A549 (cell line): ENCODE data around the gene PARVB. TPM values are rescaled to one million over a fixed set of nuclear protein-coding genes. Genes with fewer than 3 reads are reported as not detected.

Source experiments
- ATAC-seq, 2 experiments: fragments of 200-7000 bp in 1 of 2; fragments of >200 bp in 1 of 2; cut with Nextera tagmentation in 1 of 2; cut with Tn5 transposase in 1 of 2; 3 replicates each; pipeline versions ENCODE4 v1.8.0 to v1.9.1; 2018 to 2020; ENCODE audit warnings: mild to moderate bottlenecking in 1 of 2, moderate library complexity in 1 of 2
- CTCF ChIA-PET: fragments of 300-600 bp; sonication (Branson Sonifier 250); formaldehyde crosslinking; extraction: SDS; loops from one replicate; lab custom pipeline; 2021; ENCODE audit warnings: antibody characterized with exemption, inconsistent platforms; lab: Yijun Ruan, JAX
- POLR2A ChIA-PET: fragments of 350-600 bp; formaldehyde crosslinking; extraction: SDS; loops from one replicate; lab custom pipeline; 2021; ENCODE audit warnings: antibody characterized with exemption, inconsistent platforms; lab: Yijun Ruan, JAX
- DNase-seq, 2 experiments: peaks; one replicate each; pipeline versions ENCODE4 v3.0.0 to v3.0.0-alpha.2; 2011 to 2016; ENCODE audit warnings: low read depth in 1 of 2, low spot score in 1 of 2
- FAIRE-seq: peaks from 2 replicates; lab custom pipeline; 2011; peaks lifted over from hg19 to GRCh38; lab: Jason Lieb, UNC
- H3K27ac ChIP-seq, 2 experiments: fragments of >200 bp; sonication (Bioruptor Twin); formaldehyde crosslinking; 3 replicates each; pipeline ENCODE4 v1.5.1; 2016 to 2017
- H3K4me1 ChIP-seq: fragments of >200 bp; sonication (Bioruptor Twin); formaldehyde crosslinking; 3 replicates; pipeline ENCODE4 v1.6.1; 2016
- H3K4me2 ChIP-seq: fragments of >200 bp; sonication (Bioruptor Twin); formaldehyde crosslinking; 3 replicates; pipeline ENCODE4 v1.6.1; 2016
- H3K4me3 ChIP-seq: fragments of >200 bp; sonication (Bioruptor Twin); formaldehyde crosslinking; 3 replicates; pipeline ENCODE4 v1.5.1; 2016
- H3K9me3 ChIP-seq: fragments of >200 bp; sonication (Bioruptor Twin); formaldehyde crosslinking; 3 replicates; pipeline ENCODE4 v1.6.1; 2016
- BHLHE40 ChIP-seq: IDR thresholded peaks from 2 replicates; pipeline ENCODE4 v1.6.1; 2012; ENCODE audit warnings: low read depth, low read length, inconsistent platforms
- CBX2 ChIP-seq: fragments of 200-600 bp; sonication (generic); IDR thresholded peaks from 2 replicates; pipeline ENCODE4 v1.6.1; 2016; ENCODE audit warnings: low read depth, mild to moderate bottlenecking, borderline replicate concordance
- CHD4 ChIP-seq: fragments of 200-600 bp; sonication (generic); IDR thresholded peaks from 2 replicates; pipeline ENCODE4 v1.6.1; 2016; ENCODE audit warnings: antibody characterized with exemption, mild to moderate bottlenecking, borderline replicate concordance
- EHMT2 ChIP-seq: fragments of 200-600 bp; sonication (generic); IDR thresholded peaks from 2 replicates; pipeline ENCODE4 v1.6.1; 2016; ENCODE audit warnings: antibody characterized with exemption, low read depth, mild to moderate bottlenecking, moderate library complexity
- EP300 ChIP-seq, 2 experiments: fragments of >200 bp; sonication (Bioruptor Twin); formaldehyde crosslinking; IDR thresholded peaks; 2 replicates in 1 of 2; 3 replicates in 1 of 2; pipeline ENCODE4 v1.6.1; 2016 to 2017
- ESRRA ChIP-seq: fragments of 150-350 bp; IDR thresholded peaks from 2 replicates; pipeline ENCODE4 v1.6.1; 2014; ENCODE audit warnings: mild to moderate bottlenecking, low read length, borderline replicate concordance
- HOXA7 ChIP-seq: fragments of 250-450 bp; sonication (Bioruptor Pico); IDR thresholded peaks from 2 replicates; pipeline ENCODE4 v1.5.0; 2020; ENCODE audit warnings: mild to moderate bottlenecking, moderate library complexity
- JUN ChIP-seq, 2 experiments: fragments of >200 bp; sonication (Bioruptor Twin); formaldehyde crosslinking; IDR thresholded peaks; 2 replicates in 1 of 2; 3 replicates in 1 of 2; pipeline ENCODE4 v1.6.1; 2016 to 2017
- JUNB ChIP-seq: fragments of >200 bp; sonication (Bioruptor Twin); formaldehyde crosslinking; IDR thresholded peaks from 2 replicates; pipeline ENCODE4 v1.6.1; 2016
- KDM1A ChIP-seq: fragments of 200-600 bp; sonication (generic); IDR thresholded peaks from 2 replicates; pipeline ENCODE4 v1.6.1; 2016; ENCODE audit warnings: low read depth, mild to moderate bottlenecking
- NFE2L2 ChIP-seq: fragments of 150-350 bp; conservative IDR thresholded peaks from 2 replicates; pipeline ENCODE4 v1.6.1; 2014; ENCODE audit warnings: low read length
- NPAS2 ChIP-seq: fragments of 250-450 bp; sonication (Bioruptor Pico); IDR thresholded peaks from 2 replicates; pipeline ENCODE4 v1.8.0; 2022; ENCODE audit warnings: mild to moderate bottlenecking, moderate library complexity, borderline replicate concordance
- NR3C1 ChIP-seq: fragments of >200 bp; sonication (Bioruptor Twin); formaldehyde crosslinking; IDR thresholded peaks from 3 replicates; pipeline ENCODE4 v1.6.1; 2017
- RAD21 ChIP-seq, 2 experiments: fragments of >200 bp in 1 of 2; sonication (Bioruptor Twin) in 1 of 2; formaldehyde crosslinking in 1 of 2; IDR thresholded peaks in 1 of 2; conservative IDR thresholded peaks in 1 of 2; 2 replicates in 1 of 2; 3 replicates in 1 of 2; pipeline ENCODE4 v1.6.1; 2012 to 2018; ENCODE audit warnings: inconsistent platforms in 1 of 2
- RARB ChIP-seq: fragments of 250-450 bp; sonication (Bioruptor Pico); IDR thresholded peaks from 2 replicates; pipeline ENCODE4 v1.8.0; 2021; ENCODE audit warnings: mild to moderate bottlenecking, moderate library complexity
- SREBF2 ChIP-seq: fragments of 450-650 bp; IDR thresholded peaks from 2 replicates; pipeline ENCODE4 v1.6.1; 2014; ENCODE audit warnings: mild to moderate bottlenecking, moderate library complexity
- TFCP2L1 ChIP-seq: fragments of 250-450 bp; sonication (Bioruptor Pico); IDR thresholded peaks from 2 replicates; pipeline ENCODE4 v1.5.0; 2021; ENCODE audit warnings: mild to moderate bottlenecking
- ZNF302 ChIP-seq: fragments of 250-450 bp; sonication (Bioruptor Pico); IDR thresholded peaks from 2 replicates; pipeline ENCODE4 v1.9.0; 2021; ENCODE audit warnings: inconsistent platforms, mild to moderate bottlenecking, moderate library complexity
- ZSCAN20 ChIP-seq: fragments of 250-450 bp; sonication (Bioruptor Pico); IDR thresholded peaks from 2 replicates; pipeline ENCODE4 v1.8.0; 2022; ENCODE audit warnings: mild to moderate bottlenecking, moderate library complexity
- WGBS: methylation state at CpG from one replicate; pipeline ENCODE4 v1.1.6; 2017; ENCODE audit errors: missing lambda C conversion rate; 5-methylcytosine and 5-hydroxymethylcytosine counted together
- polyA plus RNA-seq, 4 experiments: library from polyadenylated mRNA; depleted of rRNA in 3 of 4; stranded (reverse); fragments of >200 nt; fragmentation: RNase III in 1 of 4; extraction: RNeasy Plus Mini Kit Qiagen cat#74134 plus additional on column Dnase treatment in 1 of 4; gene quantifications; 2 replicates in 3 of 4; 3 replicates in 1 of 4; pipeline ENCODE4 v1.2.3, GENCODE V29; 2011 to 2017
- TF ChIP-seq, protein P1 (sequence below): fragments of 250-450 bp; sonication (Bioruptor Pico); IDR thresholded peaks from 2 replicates; pipeline ENCODE4 v1.5.0; 2021; ENCODE audit warnings: mild to moderate bottlenecking, moderate library complexity, borderline replicate concordance
- TF ChIP-seq, protein P2 (sequence below): fragments of >200 bp; sonication (Bioruptor Twin); formaldehyde crosslinking; IDR thresholded peaks from 2 replicates; pipeline ENCODE4 v1.6.1; 2016
- TF ChIP-seq, protein P3 (sequence below): fragments of 450-650 bp; IDR thresholded peaks from 2 replicates; pipeline ENCODE4 v1.6.1; 2014; ENCODE audit warnings: antibody characterized with exemption
- TF ChIP-seq, protein P4 (sequence below): fragments of 250-450 bp; sonication (Bioruptor Pico); IDR thresholded peaks from 2 replicates; pipeline ENCODE4 v1.5.0; 2020; ENCODE audit warnings: low read depth, mild to moderate bottlenecking, moderate library complexity

PARVB gene
- polyA plus RNA-seq, 2 of the 4 experiments (the other 2 are of a cell fraction), result 28.3 to 33.5 TPM

DNA sequence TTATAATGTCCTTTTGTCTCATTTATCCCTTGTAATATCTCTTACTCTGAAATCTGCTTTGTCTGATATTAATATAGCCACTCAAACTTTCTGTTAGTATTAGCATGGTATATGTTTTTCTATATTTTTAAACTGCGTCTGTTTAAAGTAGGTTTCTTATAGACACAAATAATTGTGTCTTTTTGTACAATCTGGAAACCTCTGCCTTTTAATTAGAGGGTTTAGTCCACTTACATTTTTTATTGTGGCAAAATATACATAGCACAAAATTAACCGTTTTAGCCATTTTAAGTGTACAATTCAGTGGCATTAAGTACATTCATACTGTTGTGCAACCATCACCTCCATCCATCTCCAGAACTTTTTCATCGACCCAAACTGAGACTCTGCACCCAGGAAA lies 185.2 kb downstream of the PARVB start (continued):
- TF ChIP-seq, protein P1, sequence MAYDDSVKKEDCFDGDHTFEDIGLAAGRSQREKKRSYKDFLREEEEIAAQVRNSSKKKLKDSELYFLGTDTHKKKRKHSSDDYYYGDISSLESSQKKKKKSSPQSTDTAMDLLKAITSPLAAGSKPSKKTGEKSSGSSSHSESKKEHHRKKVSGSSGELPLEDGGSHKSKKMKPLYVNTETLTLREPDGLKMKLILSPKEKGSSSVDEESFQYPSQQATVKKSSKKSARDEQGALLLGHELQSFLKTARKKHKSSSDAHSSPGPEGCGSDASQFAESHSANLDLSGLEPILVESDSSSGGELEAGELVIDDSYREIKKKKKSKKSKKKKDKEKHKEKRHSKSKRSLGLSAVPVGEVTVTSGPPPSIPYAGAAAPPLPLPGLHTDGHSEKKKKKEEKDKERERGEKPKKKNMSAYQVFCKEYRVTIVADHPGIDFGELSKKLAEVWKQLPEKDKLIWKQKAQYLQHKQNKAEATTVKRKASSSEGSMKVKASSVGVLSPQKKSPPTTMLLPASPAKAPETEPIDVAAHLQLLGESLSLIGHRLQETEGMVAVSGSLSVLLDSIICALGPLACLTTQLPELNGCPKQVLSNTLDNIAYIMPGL (CRISPR knock-in tag), result no peak
- TF ChIP-seq, protein P2, sequence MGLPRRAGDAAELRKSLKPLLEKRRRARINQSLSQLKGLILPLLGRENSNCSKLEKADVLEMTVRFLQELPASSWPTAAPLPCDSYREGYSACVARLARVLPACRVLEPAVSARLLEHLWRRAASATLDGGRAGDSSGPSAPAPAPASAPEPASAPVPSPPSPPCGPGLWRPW, result no peak
- no peak for TF ChIP-seq RARB
- no peak for TF ChIP-seq SREBF2
- TF ChIP-seq, protein P3, sequence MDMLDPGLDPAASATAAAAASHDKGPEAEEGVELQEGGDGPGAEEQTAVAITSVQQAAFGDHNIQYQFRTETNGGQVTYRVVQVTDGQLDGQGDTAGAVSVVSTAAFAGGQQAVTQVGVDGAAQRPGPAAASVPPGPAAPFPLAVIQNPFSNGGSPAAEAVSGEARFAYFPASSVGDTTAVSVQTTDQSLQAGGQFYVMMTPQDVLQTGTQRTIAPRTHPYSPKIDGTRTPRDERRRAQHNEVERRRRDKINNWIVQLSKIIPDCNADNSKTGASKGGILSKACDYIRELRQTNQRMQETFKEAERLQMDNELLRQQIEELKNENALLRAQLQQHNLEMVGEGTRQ, result no peak

DNA sequence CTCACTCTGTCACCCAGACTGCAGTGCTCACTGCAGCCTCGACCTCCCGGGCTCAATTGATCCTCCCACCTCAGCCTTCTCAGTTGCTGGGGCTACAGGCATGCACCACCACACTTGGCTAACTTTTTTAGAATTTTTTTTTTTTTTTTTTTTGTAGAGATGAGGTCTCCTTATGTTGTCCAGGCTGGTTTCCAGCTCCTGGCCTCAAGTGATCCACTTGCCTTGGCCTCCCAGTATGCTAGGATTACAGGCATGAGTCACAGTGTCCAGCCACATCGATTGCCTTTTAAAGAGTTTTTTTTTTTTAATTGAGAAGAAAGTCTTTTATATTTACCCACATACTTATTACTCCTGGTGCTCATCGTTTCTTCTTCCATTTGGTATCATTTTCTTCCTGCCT lies 186.6 kb downstream of the PARVB start:
- peaks cover 3% of the 10 kb centered on the region; the same call in 1 of the 3 replicates for H3K9me3 ChIP-seq
- no peaks in the 10 kb centered on the region for H3K4me1 ChIP-seq
- H3K27ac ChIP-seq, result no peak overlapping the region
- no peak for DNase-seq
- CTCF ChIA-PET, result interaction anchor here (0.6 to 0.7 kb wide), 2 partner anchors 121 to 219 kb away, joined by 3 read pairs; no protein-coding TSS in a partner anchor
- no peak for FAIRE-seq
- H3K4me2 ChIP-seq, result no peak overlapping the region
- WGBS, result 19% methylated on average over 4 of the region's 4 CpGs
- no peak for TF ChIP-seq RARB
- TF ChIP-seq JUNB, result no peak
- TF ChIP-seq HOXA7, result no peak
- no peak for TF ChIP-seq TFCP2L1 (CRISPR knock-in tag)
- no peak for TF ChIP-seq RAD21 (conservative IDR thresholded peaks at IDR 0.05 in 1 of 2, IDR thresholded peaks at IDR 0.05 in 1 of 2)
- H3K4me3 ChIP-seq, result no peak overlapping the region
- POLR2A ChIA-PET, result no interaction called here
- ATAC-seq, result no peak

DNA sequence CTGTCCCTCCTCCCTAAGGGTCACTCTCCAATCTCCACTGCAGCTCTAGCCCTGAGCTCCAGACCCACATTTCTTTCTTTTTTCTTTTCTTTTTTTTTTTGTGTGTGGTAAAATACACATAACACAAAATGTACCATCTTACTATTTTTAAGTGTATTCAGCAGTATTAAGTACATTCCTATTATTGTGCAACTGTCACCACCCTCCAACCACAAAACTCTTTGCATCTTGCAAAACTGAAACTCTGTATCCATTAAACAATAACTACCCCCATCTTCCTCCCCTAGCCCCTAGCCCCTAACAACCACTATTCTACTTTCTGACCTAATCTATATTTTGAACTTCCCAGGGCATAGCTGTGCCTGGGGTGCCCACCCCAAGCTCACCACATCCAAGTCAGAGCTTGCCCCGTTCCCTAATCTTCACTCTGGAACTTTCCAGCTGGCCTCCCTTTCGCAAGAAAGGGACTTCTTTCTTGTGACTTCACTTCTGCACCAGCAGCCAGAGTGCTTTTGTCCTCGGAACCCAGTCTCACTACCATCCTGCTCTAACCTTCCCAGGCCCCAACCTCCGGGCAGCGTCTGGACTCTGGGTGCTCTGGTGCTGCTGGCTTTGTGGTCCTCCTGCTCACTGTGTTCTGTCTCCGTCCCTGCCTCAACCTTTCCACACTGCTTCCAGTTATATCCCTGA lies 187.3 kb downstream of the PARVB start:
- no peak for FAIRE-seq
- no peak for DNase-seq
- ATAC-seq, result no peak

DNA sequence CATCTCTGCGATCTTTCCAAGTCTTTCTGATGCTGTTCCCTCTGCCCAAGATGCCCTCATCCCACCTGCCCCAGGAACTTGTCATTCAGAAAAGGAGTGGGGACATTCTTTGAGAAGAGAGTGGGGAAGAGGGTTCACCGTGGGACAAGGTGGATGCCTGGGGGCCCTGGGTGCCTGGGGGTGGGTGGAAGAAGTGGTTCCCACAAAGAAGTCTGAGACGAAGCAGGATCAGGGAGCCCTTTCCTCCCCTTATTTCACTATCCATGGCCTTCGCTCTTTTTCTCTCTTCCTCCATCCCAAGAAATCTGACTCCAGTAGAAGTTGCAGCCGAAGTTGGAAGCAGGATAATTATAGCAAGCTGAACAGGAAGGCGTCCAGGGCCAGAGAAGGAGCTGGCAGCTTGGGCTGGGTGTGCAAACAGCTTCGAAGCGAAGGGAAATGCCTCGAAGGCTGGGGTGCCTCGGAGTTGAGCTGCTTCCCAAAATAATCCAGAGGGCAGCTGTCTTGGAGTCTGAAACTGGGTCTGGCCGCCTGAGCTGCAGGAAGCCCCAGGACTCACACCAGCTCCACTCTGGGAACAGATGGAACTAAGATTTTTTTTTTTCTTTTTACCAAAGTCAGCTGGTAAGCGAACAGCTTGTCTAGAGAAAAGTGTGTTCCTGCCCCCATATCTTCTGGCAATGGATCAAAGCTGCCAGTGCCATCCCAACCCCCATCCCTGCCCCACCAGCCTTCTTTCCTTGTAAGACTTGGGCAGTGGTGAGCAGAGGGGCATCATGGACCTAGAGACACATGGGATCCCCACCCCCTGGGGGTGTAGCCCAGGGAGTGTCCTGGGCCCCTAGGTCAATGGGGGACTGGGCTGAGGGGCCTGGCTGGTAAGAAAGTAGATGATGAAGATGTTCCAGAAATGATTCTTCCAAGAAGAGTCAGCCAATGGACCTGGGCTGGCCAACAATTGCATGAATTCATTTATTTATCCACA lies 188.1 kb downstream of the PARVB start:
- peaks cover 3% of the 10 kb centered on the region; the same call in 1 of the 3 replicates for H3K9me3 ChIP-seq
- FAIRE-seq, result no peak
- ChIA-PET POLR2A (no interaction called here), CTCF (interaction anchor here (0.6 kb wide), 1 partner anchor 22 kb away, joined by 4 read pairs; no protein-coding TSS in a partner anchor)
- no peak for DNase-seq
- H3K4me3 ChIP-seq, result no peak overlapping the region
- H3K4me2 ChIP-seq, result no peak overlapping the region
- H3K27ac ChIP-seq, result no peak overlapping the region
- 24% methylated on average over 12 of the region's 12 CpGs for WGBS
- H3K4me1 ChIP-seq, result no peaks in the 10 kb centered on the region
- no peak for ATAC-seq
- TF ChIP-seq JUN (IDR thresholded peaks at IDR 0.05) (no peak), KDM1A (no peak), CHD4 (no peak), ZNF302 (CRISPR knock-in tag) (no peak), NFE2L2 (no peak), SREBF2 (no peak), CBX2 (no peak), ZSCAN20 (CRISPR knock-in tag) (no peak), RAD21 (conservative IDR thresholded peaks at IDR 0.05 in 1 of 2, IDR thresholded peaks at IDR 0.05 in 1 of 2) (no peak), EHMT2 (no peak), BHLHE40 (no peak), NPAS2 (no peak), NR3C1 (no peak), ESRRA (no peak)
- TF ChIP-seq, protein P4, sequence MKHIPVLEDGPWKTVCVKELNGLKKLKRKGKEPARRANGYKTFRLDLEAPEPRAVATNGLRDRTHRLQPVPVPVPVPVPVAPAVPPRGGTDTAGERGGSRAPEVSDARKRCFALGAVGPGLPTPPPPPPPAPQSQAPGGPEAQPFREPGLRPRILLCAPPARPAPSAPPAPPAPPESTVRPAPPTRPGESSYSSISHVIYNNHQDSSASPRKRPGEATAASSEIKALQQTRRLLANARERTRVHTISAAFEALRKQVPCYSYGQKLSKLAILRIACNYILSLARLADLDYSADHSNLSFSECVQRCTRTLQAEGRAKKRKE (CRISPR knock-in tag), result no peak
- TF ChIP-seq, protein P3, result no peak

More for the DNA sequence above, 187.3 kb downstream of the PARVB start:
- no peaks in the 10 kb centered on the region for H3K4me1 ChIP-seq
- no peak overlapping the region for H3K27ac ChIP-seq
- 38% methylated on average over 6 of the region's 6 CpGs for WGBS
- TF ChIP-seq, protein P2, result no peak
- TF ChIP-seq ZSCAN20 (CRISPR knock-in tag), result no peak
- no peak for TF ChIP-seq EP300 (IDR thresholded peaks at IDR 0.05)
- POLR2A ChIA-PET, result no interaction called here
- H3K4me2 ChIP-seq, result no peak overlapping the region
- CTCF ChIA-PET, result interaction anchor here (0.6 kb wide), 1 partner anchor 220 kb away, joined by 3 read pairs; no protein-coding TSS in a partner anchor
- H3K4me3 ChIP-seq, result no peak overlapping the region
- peaks cover 3% of the 10 kb centered on the region; the same call in 1 of the 3 replicates for H3K9me3 ChIP-seq
